Testis (tissue), 3 donors: ENCODE measurements around the gene SPATA46. TPM values are rescaled to one million over a fixed set of nuclear protein-coding genes. Genes with fewer than 3 reads are reported as not detected.

Experiments
- DNase-seq: peaks from one replicate; pipeline ENCODE4 v3.0.0-alpha.2; 2019
- H3K27ac ChIP-seq, 2 donors: fragments of 200-600 bp; sonication (generic); one replicate each; pipeline ENCODE4 v1.5.1; 2019
- H3K27me3 ChIP-seq: fragments of 200-600 bp; sonication (generic); one replicate; pipeline ENCODE4 v1.5.1; 2019
- H3K36me3 ChIP-seq: fragments of 200-600 bp; sonication (generic); one replicate; pipeline ENCODE4 v1.5.1; 2017; ENCODE audit warnings: low read depth; ENCODE audit errors: missing control alignments
- H3K4me1 ChIP-seq: fragments of 200-600 bp; sonication (generic); one replicate; pipeline ENCODE4 v1.5.1; 2019
- H3K4me3 ChIP-seq, 2 donors: fragments of 200-600 bp; sonication (generic); one replicate each; pipeline ENCODE4 v1.5.1; 2017 to 2019
- H3K9me3 ChIP-seq: fragments of 200-600 bp; sonication (generic); one replicate; pipeline ENCODE4 v1.5.1; 2017
- POLR2A ChIP-seq: fragments of 450-650 bp; IDR thresholded peaks from one replicate; pipeline ENCODE4 v1.6.1; 2017; ENCODE audit warnings: antibody characterized with exemption, mild to moderate bottlenecking, moderate library complexity
- WGBS, 2 donors: methylation state at CpG; one replicate each; pipeline ENCODE4 v1.1.5; 2018; 5-methylcytosine and 5-hydroxymethylcytosine counted together
- intact Hi-C: fragments of 100-400 bp; cut with DNase I; formaldehyde crosslinking; loops from one replicate; pipeline ENCODE4 v1.15.1; 2023; ENCODE audit warnings: low total_unique reads
- polyA plus RNA-seq: library from polyadenylated mRNA; stranded (reverse); fragments of 350-450 nt; fragmentation: Illumina TruSeq; extraction: RNeasy Lipid Tissue Mini Kit (QIAGEN cat#74804); gene quantifications from one replicate; pipeline ENCODE4 v1.2.3, GENCODE V29; 2014; ENCODE audit warnings: low read depth, low replicate concordance; ENCODE audit not compliant: insufficient read depth
- total RNA-seq, 2 donors: library from RNA; depleted of rRNA; stranded (reverse); fragments of >200 nt; gene quantifications; one replicate each; pipeline ENCODE4 v1.2.3, GENCODE V29; 2016
- TF ChIP-seq, protein P1 (sequence below), 3 experiments: fragments of 450-650 bp in 2 of 3; fragments of 200-600 bp in 1 of 3; sonication (generic) in 1 of 3; IDR thresholded peaks; one replicate each; pipeline ENCODE4 v1.5.1; 2016 to 2019; ENCODE audit warnings: antibody characterized with exemption in 3 of 3, mild to moderate bottlenecking in 2 of 3, moderate library complexity in 1 of 3

SPATA46 gene
- total and polyA plus RNA-seq, 3 donors from 2014 or later = 12.7 to 72.9 (median 20.0) TPM

DNA sequence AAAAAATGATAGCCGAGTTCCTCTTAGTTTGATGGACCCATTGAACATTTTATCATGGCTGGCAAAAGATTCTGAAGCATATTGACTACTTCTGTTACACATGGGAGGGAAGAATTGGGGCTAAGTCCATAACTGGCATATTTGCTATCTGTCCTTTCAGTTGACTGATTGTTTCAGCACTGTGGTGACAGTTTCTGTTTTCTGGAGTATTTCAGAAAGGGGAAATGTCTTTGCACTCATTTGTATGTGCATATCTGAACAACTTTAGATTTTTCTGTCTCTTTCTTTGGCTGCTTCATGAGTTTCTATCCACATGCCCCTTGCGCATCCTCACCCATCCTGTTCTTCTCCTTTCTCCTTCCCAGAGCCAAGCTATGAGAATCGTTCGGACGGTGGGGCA is 33.2 kb downstream of the SPATA46 start:
- H3K27ac ChIP-seq = no peak overlapping the region
- TF ChIP-seq, protein P1, sequence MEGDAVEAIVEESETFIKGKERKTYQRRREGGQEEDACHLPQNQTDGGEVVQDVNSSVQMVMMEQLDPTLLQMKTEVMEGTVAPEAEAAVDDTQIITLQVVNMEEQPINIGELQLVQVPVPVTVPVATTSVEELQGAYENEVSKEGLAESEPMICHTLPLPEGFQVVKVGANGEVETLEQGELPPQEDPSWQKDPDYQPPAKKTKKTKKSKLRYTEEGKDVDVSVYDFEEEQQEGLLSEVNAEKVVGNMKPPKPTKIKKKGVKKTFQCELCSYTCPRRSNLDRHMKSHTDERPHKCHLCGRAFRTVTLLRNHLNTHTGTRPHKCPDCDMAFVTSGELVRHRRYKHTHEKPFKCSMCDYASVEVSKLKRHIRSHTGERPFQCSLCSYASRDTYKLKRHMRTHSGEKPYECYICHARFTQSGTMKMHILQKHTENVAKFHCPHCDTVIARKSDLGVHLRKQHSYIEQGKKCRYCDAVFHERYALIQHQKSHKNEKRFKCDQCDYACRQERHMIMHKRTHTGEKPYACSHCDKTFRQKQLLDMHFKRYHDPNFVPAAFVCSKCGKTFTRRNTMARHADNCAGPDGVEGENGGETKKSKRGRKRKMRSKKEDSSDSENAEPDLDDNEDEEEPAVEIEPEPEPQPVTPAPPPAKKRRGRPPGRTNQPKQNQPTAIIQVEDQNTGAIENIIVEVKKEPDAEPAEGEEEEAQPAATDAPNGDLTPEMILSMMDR (IDR thresholded peaks at IDR 0.05) = no peak
- TF ChIP-seq POLR2A = no peak
- H3K27me3 ChIP-seq = no peaks in the 10 kb centered on the region
- no peaks in the 10 kb centered on the region for H3K9me3 ChIP-seq
- intact Hi-C loops = no loop called here
- 90 to 93% methylated on average over 5 of the region's 5 CpGs for WGBS, 2 donors
- DNase-seq = no peak
- H3K4me1 ChIP-seq = no peaks in the 10 kb centered on the region
- H3K36me3 ChIP-seq = no peaks in the 10 kb centered on the region
- H3K4me3 ChIP-seq = no peak overlapping the region

DNA sequence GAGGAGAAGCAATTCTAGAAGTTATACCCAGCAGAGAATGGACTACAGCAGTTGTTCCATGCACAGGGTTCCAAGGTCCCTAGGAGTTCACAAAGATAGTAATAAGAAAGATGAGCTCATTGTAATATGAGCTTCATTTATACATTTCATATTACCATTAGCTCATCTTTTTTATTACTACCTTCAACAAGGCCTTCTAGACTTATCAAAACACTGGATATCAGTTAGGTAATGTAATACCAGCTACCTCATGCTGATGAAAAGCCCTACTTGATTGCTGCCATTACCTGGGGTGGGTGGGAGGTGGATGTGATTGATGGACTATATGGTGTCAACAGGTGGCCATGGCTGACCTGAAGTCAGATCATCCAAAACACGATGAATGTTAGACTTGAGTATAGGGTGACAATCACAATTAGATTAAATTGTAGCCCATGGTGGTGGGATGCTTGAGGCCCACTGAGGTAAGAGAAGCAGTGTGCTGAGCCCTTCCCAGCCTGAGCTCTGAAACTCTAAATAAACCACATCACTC is 34.1 kb downstream of the SPATA46 start:
- Histone ChIP-seq H3K36me3 (no peaks in the 10 kb centered on the region), H3K4me1 (no peaks in the 10 kb centered on the region), H3K27ac (no peak overlapping the region), H3K9me3 (no peaks in the 10 kb centered on the region), H3K27me3 (no peaks in the 10 kb centered on the region), H3K4me3 (no peak overlapping the region)
- TF ChIP-seq POLR2A = no peak
- TF ChIP-seq, protein P1 (IDR thresholded peaks at IDR 0.05) = no peak
- no peak for DNase-seq
- intact Hi-C loops = no loop called here
- whole genome bisulfite sequencing, 2 donors = 93 to 100% methylated on average over 1 of the region's 1 CpG

DNA sequence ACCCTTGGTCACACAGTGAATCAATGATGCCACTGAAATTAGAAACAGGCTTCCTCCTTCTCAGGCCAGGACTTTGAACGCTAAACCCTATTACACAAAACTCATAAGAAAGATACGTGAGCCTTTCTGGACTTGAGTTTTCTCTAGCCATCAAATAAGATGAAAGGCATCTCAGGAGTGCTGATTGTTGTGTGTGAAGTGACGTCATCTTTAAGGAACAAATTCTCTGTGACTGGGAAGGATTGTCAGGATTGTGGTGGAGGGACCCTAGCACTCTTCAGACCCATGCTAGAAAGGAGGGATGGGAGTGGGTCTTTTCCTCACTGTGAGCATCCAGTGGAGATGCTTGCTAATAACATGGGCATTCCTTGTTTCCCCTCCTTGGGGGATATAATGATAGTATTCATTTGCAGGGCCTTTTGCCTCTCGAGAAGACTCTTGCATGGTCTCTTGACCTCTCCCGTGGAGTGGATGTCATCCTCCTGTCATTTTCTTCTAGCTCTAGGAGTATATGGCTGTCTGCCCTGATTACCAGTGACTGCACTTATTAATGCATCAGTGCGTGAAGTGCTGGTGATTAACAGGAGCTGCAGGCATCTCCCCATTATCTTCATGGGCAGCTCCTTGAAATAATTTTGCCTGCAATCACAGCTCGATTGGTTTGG is 39.9 kb downstream of the SPATA46 start:
- WGBS, 2 donors = 90% methylated on average over 7 of the region's 7 CpGs
- TF ChIP-seq, protein P1 (IDR thresholded peaks at IDR 0.05) = no peak
- no peak for TF ChIP-seq POLR2A
- DNase-seq = no peak
- Histone ChIP-seq H3K4me3 (no peak overlapping the region), H3K27me3 (no peaks in the 10 kb centered on the region), H3K27ac (no peak overlapping the region), H3K4me1 (no peaks in the 10 kb centered on the region), H3K9me3 (no peaks in the 10 kb centered on the region), H3K36me3 (no peaks in the 10 kb centered on the region)
- intact Hi-C loops = no loop called here

DNA sequence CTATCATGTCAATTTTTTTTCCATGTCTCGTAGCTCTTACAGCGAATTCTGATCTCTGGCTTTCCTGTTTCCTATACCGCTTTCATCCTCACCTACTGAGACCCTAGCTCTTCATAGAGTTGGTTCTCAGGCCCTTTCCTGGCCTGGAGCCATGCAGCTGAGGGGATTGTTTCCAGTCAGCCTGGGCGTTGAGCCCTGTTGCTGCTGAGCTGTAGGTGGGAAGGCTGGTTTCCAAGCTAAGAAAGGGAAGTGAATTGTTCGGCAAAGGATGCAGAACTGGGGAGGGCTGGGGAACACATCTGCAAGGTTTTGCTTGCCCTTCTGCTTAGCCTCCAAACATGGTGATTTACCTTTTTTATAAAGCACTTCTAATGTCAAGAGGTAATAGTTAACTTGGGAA is 41.5 kb downstream of the SPATA46 start:
- Histone ChIP-seq H3K36me3 (no peaks in the 10 kb centered on the region), H3K27ac (no peak overlapping the region), H3K4me3 (no peak overlapping the region), H3K27me3 (no peaks in the 10 kb centered on the region), H3K9me3 (no peaks in the 10 kb centered on the region), H3K4me1 (no peaks in the 10 kb centered on the region)
- WGBS, 2 donors = 72 to 79% methylated on average over 5 of the region's 5 CpGs
- intact Hi-C loops = no loop called here
- DNase-seq = no peak
- no peak for TF ChIP-seq POLR2A
- TF ChIP-seq, protein P1 (IDR thresholded peaks at IDR 0.05) = no peak

DNA sequence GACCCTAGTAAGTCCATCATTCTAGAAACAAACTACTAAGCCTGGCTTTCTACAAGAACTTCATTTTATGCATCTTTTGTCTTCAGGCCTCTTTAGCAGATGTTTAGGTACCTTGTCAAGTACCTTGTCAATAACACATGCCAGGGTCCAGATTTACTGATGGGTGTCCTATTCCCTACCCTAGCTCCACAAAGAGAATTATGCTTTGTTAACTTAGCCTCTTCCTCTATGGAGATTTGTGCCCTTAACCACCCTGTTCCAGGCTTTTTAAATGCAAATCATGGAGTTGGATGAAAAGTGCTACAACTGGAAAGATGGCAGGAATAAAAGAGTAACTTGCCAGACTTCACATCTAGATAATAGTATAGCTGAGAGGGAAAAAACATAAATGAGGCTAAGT is 42.7 kb downstream of the SPATA46 start:
- H3K27me3 ChIP-seq = no peaks in the 10 kb centered on the region
- no peak for DNase-seq
- intact Hi-C loops = no loop called here
- H3K4me3 ChIP-seq = no peak overlapping the region
- H3K36me3 ChIP-seq = no peaks in the 10 kb centered on the region
- no peaks in the 10 kb centered on the region for H3K4me1 ChIP-seq
- TF ChIP-seq POLR2A = no peak
- TF ChIP-seq, protein P1 (IDR thresholded peaks at IDR 0.05) = no peak
- no peak overlapping the region for H3K27ac ChIP-seq
- no peaks in the 10 kb centered on the region for H3K9me3 ChIP-seq
